T follicular helper cell (primary cell): ENCODE results near the gene WDR82.

ENCODE experiments used
- DNase-seq: peaks from one replicate; pipeline ENCODE4 v3.0.0-alpha.2; 2020; ENCODE audit warnings: low read depth

Gene WDR82

GRCh38 chr3:52256622-52257021 is 21.8 kb downstream of the WDR82 start:
- DNase-seq: no peak

- no peak for DNase-seq
Observed at GRCh38 chr3:52256159-52256558, 22.3 kb downstream of the WDR82 start.

- no peak for DNase-seq
Observed at GRCh38 chr3:52254608-52255007, 23.8 kb downstream of the WDR82 start.

GRCh38 chr3:52253314-52254304 is 24.8 kb downstream of the WDR82 start:
- DNase-seq: peak; percentile 82

- DNase-seq: no peak
Observed at GRCh38 chr3:52250122-52250521, 28.3 kb downstream of the WDR82 start.

GRCh38 chr3:52249683-52250082 is 28.8 kb downstream of the WDR82 start:
- DNase-seq: no peak

GRCh38 chr3:52248816-52249547 is 29.5 kb downstream of the WDR82 start:
- DNase-seq: no peak

- DNase-seq: no peak
Observed at GRCh38 chr3:52248165-52248541, 30.3 kb downstream of the WDR82 start.

- DNase-seq: no peak
Observed at GRCh38 chr3:52247409-52248164, 30.9 kb downstream of the WDR82 start.

GRCh38 chr3:52246728-52247408 is 31.6 kb downstream of the WDR82 start:
- DNase-seq: no peak

GRCh38 chr3:52246264-52246620 is 32.2 kb downstream of the WDR82 start:
- no peak for DNase-seq

- DNase-seq: peak; percentile 49
Observed at GRCh38 chr3:52245322-52246263, 32.9 kb downstream of the WDR82 start, which contains the start of gene PPM1M. Gene PPM1M (plus strand): TSS chr3:52245759. CDS start chr3:52245825, 66 bp downstream.

- DNase-seq: no peak
Observed at GRCh38 chr3:52243791-52244628, 34.4 kb downstream of the WDR82 start.

- no peak for DNase-seq
Observed at GRCh38 chr3:52242039-52242438, 36.4 kb downstream of the WDR82 start.

- DNase-seq: no peak
Observed at GRCh38 chr3:52240886-52241370, 37.5 kb downstream of the WDR82 start.

GRCh38 chr3:52240059-52240885 is 38.2 kb downstream of the WDR82 start:
- DNase-seq: no peak

- peak; percentile 77 for DNase-seq
Observed at GRCh38 chr3:52238761-52239701, 39.4 kb downstream of the WDR82 start, which contains the start of gene TWF2. Gene TWF2 (minus strand): TSS chr3:52239158. CDS start chr3:52239016, 142 bp downstream.
